Osteocyte (in vitro differentiated cells): ENCODE results near the gene FN1. TPM values are rescaled to one million over a fixed set of nuclear protein-coding genes. Genes with fewer than 3 reads are reported as not detected.
A peak's percentile ranks its signal among the peaks of the same experiment; 100 is the strongest.

Experiments used
- DNase-seq: peaks from one replicate; pipeline ENCODE4 v3.0.0; 2021; ENCODE audit warnings: mixed read lengths; ENCODE audit not compliant: unreplicated experiment; ENCODE audit errors: extremely low spot score
- H3K27ac Mint-ChIP-seq: one replicate; pipeline ENCODE4 v1.8.0; 2021; ENCODE audit warnings: mild to moderate bottlenecking, mixed read lengths; ENCODE audit not compliant: unreplicated experiment
- H3K27me3 Mint-ChIP-seq: one replicate; pipeline ENCODE4 v1.8.0; 2021; ENCODE audit warnings: mixed read lengths; ENCODE audit not compliant: unreplicated experiment
- H3K36me3 Mint-ChIP-seq: one replicate; pipeline ENCODE4 v1.8.0; 2021; ENCODE audit warnings: mixed read lengths; ENCODE audit not compliant: unreplicated experiment
- H3K4me1 Mint-ChIP-seq: one replicate; pipeline ENCODE4 v1.8.0; 2021; ENCODE audit warnings: mixed read lengths; ENCODE audit not compliant: unreplicated experiment
- H3K4me3 Mint-ChIP-seq: one replicate; pipeline ENCODE4 v1.8.0; 2021; ENCODE audit warnings: mild to moderate bottlenecking, moderate library complexity, mixed read lengths; ENCODE audit not compliant: unreplicated experiment
- H3K9me3 Mint-ChIP-seq: one replicate; pipeline ENCODE4 v1.8.0; 2021; ENCODE audit warnings: mixed read lengths; ENCODE audit not compliant: unreplicated experiment
- total RNA-seq: library from RNA; stranded (reverse); gene quantifications from 2 replicates; pipeline ENCODE4 v1.2.1, GENCODE V29; 2021
- TF ChIP-seq, protein P1 (sequence below): fragments of 200-600 bp; sonication (generic); IDR thresholded peaks from 2 replicates; pipeline ENCODE4 v1.5.0; 2021; ENCODE audit warnings: antibody characterized with exemption, mild to moderate bottlenecking, moderate library complexity

The FN1 gene
- total RNA-seq, 1 donor from 2014 or later: 16,854 TPM

DNA sequence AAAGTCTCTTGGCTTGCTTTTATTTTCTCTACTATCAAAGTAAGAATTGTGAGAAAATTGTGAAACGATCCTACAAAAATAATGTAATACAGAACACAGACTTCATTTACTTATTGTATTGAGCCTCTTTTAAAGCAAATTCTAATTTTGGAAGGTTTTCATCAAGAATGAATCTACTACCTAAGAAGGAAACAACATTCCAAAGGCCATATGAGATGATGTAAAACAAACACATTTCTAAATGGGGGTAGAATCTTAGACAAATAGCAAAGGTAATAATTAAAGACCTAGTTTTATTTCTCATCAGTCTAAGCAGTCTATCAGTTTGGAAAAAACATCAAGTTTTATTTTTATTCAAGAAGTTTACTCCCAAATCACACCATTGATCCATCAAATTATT is 20.6 kb downstream of the FN1 start:
- peak overlapping the region; percentile 18 for H3K4me3 Mint-ChIP-seq
- H3K27me3 Mint-ChIP-seq: no peaks in the 10 kb centered on the region
- peak overlapping the region; percentile 93 for H3K27ac Mint-ChIP-seq
- no peak for DNase-seq
- peaks cover 93% of the 10 kb centered on the region for H3K4me1 Mint-ChIP-seq
- no peaks in the 10 kb centered on the region for H3K9me3 Mint-ChIP-seq
- TF ChIP-seq, protein P1, sequence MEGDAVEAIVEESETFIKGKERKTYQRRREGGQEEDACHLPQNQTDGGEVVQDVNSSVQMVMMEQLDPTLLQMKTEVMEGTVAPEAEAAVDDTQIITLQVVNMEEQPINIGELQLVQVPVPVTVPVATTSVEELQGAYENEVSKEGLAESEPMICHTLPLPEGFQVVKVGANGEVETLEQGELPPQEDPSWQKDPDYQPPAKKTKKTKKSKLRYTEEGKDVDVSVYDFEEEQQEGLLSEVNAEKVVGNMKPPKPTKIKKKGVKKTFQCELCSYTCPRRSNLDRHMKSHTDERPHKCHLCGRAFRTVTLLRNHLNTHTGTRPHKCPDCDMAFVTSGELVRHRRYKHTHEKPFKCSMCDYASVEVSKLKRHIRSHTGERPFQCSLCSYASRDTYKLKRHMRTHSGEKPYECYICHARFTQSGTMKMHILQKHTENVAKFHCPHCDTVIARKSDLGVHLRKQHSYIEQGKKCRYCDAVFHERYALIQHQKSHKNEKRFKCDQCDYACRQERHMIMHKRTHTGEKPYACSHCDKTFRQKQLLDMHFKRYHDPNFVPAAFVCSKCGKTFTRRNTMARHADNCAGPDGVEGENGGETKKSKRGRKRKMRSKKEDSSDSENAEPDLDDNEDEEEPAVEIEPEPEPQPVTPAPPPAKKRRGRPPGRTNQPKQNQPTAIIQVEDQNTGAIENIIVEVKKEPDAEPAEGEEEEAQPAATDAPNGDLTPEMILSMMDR: no peak
- peaks cover 76% of the 10 kb centered on the region for H3K36me3 Mint-ChIP-seq

DNA sequence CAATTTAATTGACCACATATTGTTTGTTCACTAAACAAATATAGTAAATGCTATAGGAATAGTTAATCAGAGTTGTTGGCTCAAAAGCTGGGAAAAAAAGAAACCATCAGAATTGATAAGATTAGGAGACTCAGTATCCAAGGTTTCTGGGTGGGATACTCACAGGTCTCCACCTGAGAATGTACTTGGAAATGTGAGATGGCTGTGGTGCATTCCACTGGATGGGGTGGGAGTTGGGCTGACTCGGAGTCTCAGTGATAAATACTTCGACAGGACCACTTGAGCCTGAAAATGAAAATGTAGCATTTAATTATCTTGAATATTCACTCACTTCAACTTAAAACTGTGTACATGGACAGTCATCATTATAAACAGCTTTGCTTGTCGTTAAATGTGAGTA is 21.2 kb downstream of the FN1 start:
- TF ChIP-seq, protein P1: no peak
- Mint-ChIP-seq H3K27ac (peak overlapping the region; percentile 93), H3K36me3 (peaks cover 76% of the 10 kb centered on the region), H3K27me3 (no peaks in the 10 kb centered on the region), H3K4me1 (peaks cover 94% of the 10 kb centered on the region), H3K9me3 (no peaks in the 10 kb centered on the region), H3K4me3 (peak overlapping the region; percentile 58)
- no peak for DNase-seq

DNA sequence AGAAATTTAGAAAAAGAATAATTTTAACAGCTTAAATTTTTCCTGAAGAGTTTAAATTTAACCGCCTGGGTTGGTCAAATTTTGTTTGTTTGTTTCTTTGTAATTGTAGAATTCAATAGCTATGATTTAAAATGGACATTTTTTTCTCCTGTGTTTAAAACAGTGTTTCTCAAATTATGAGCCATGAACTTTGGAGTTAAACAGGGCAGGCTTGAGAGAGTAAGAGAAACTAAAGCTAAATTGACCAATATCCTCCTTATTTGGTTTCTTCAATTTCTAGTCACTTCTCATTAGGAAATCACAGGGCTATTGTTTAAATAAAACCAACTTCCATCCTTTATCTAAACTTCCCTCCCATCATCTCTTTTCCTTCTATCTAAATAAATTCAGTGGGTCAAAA is 21.9 kb downstream of the FN1 start:
- Mint-ChIP-seq H3K27me3 (no peaks in the 10 kb centered on the region), H3K4me1 (peaks cover 97% of the 10 kb centered on the region), H3K36me3 (peaks cover 78% of the 10 kb centered on the region), H3K4me3 (peak overlapping the region; percentile 58), H3K27ac (peak overlapping the region; percentile 93), H3K9me3 (no peaks in the 10 kb centered on the region)
- DNase-seq: no peak
- TF ChIP-seq, protein P1: no peak

DNA sequence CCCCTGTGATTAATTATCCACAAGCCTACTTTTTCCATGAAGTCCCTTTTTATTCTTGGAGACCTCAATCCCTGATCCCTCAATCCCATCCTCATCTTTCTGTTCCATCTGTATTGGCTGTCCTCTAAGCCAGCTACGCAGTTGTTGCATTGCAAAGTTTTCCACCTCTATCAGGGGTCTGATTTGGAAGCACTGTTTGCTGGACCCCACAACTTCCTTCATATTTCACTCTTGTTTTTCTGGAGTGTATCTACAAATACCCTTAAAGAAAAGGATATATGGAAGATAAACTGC is 22.4 kb downstream of the FN1 start:
- Mint-ChIP-seq H3K36me3 (peaks cover 77% of the 10 kb centered on the region), H3K4me3 (peak overlapping the region; percentile 37), H3K4me1 (peaks cover 96% of the 10 kb centered on the region), H3K9me3 (no peaks in the 10 kb centered on the region), H3K27ac (peak overlapping the region; percentile 93), H3K27me3 (no peaks in the 10 kb centered on the region)
- no peak for DNase-seq
- TF ChIP-seq, protein P1: no peak

DNA sequence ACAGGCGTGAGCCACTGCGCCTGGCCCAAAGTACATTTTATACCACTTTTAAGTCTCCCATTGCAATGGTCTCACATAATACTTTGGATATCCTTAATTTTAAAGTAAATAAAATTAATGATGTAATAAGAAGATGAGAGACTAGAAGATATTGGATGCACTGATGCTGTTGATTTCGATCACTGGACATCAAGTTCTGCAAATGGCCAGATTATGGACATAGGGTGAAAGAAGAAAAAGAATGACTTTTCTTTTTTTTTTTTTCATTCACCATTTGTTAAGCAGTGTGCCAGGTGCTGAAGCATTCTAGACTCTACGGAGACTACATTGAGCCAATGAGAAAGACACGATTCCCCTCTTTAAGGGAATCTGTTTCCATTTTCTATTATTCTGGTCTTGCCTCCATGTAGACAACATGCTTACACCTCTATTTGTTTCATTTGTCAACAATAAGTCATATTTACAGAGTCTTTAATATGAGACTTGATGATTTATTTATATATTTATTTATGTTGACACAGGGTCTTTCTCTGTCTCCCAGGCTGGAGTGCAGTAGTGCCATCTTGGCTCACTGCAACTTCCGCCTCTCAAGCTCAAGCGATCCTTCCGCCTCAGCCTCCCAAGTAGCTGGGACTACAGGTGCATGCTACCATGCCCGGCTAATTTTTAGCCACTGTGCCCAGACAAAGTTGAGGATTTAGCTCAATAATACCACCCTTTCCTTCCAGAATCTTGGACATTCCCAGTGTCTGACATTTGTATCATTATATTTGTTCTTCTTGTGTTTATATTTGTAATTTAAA is 23.7 kb downstream of the FN1 start:
- H3K4me3 Mint-ChIP-seq: no peak overlapping the region
- DNase-seq: no peak
- H3K36me3 Mint-ChIP-seq: peaks cover 79% of the 10 kb centered on the region
- peaks cover 94% of the 10 kb centered on the region for H3K4me1 Mint-ChIP-seq
- no peaks in the 10 kb centered on the region for H3K27me3 Mint-ChIP-seq
- TF ChIP-seq, protein P1: no peak
- H3K9me3 Mint-ChIP-seq: no peaks in the 10 kb centered on the region
- H3K27ac Mint-ChIP-seq: peak overlapping the region; percentile 93
